ENCODE results near the gene MYO3B.

- TF ChIP-seq EZH2phosphoT487 (IDR thresholded peaks at IDR 0.05; ENCODE audit: insufficient read depth, low read depth) (no peak), EZH2 (IDR thresholded peaks at IDR 0.05; ENCODE audit: insufficient read depth, poor library complexity, severe bottlenecking) (no peak)
These were observed 404.4 kb downstream of the MYO3B start for GRCh38 chr2:170582313-170582712.

Measured in GM23248 (cell line).